Activated naive CD4-positive, alpha-beta T cell treated with anti-CD3 and anti-CD28 coated beads for 36 hours (primary cell): ENCODE data around the gene ZRANB3. TPM values are rescaled to one million over a fixed set of nuclear protein-coding genes. Genes with fewer than 3 reads are reported as not detected.
A peak's percentile ranks its signal among the peaks of the same experiment; 100 is the strongest.
"Not testable (repeated sequence)": the region's sequence is repeated elsewhere in the genome, so short reads cannot be mapped to it uniquely, and the experiment has no call there.

Experiments used
- CTCF ChIA-PET: fragments of 350-600 bp; sonication (Branson Sonifier 250); formaldehyde crosslinking; loops from one replicate; lab custom pipeline; 2021; ENCODE audit warnings: antibody characterized with exemption; lab: Charles Lee
- DNase-seq: peaks from one replicate; pipeline ENCODE4 v3.0.0-alpha.2; 2020
- H3K27ac Mint-ChIP-seq: one replicate; pipeline ENCODE4 v1.8.0; 2021; ENCODE audit warnings: mild to moderate bottlenecking, mixed read lengths
- H3K27me3 Mint-ChIP-seq: one replicate; pipeline ENCODE4 v1.8.0; 2021; ENCODE audit warnings: low read depth, mixed read lengths
- H3K36me3 Mint-ChIP-seq: one replicate; pipeline ENCODE4 v1.8.0; 2021; ENCODE audit warnings: low read depth, mixed read lengths
- H3K4me1 Mint-ChIP-seq: one replicate; pipeline ENCODE4 v1.8.0; 2021; ENCODE audit warnings: low read depth, mixed read lengths
- H3K4me3 Mint-ChIP-seq: one replicate; pipeline ENCODE4 v1.8.0; 2021; ENCODE audit warnings: mild to moderate bottlenecking, moderate library complexity, mixed read lengths
- H3K9me3 Mint-ChIP-seq: one replicate; pipeline ENCODE4 v1.8.0; 2021; ENCODE audit warnings: mixed read lengths
- intact Hi-C: fragments of 100-400 bp; cut with micrococcal nuclease; formaldehyde crosslinking; loops from one replicate; pipeline ENCODE4 v1.15.1; 2023
- total RNA-seq, 2 experiments: library from RNA; stranded (reverse); gene quantifications; one replicate each; pipeline ENCODE4 v1.2.3, GENCODE V29; 2021

Gene ZRANB3
- total RNA-seq, 2 experiments from 2014 or later = 18.5 to 18.9 TPM

- CTCF ChIA-PET = interaction anchor here (0.6 to 1.2 kb wide), 2 partner anchors 78 to 1287 kb away, joined by 3 to 4 read pairs; no protein-coding TSS in a partner anchor
- intact Hi-C loops = loop anchor here (5.0 kb wide), 2 partner anchors 525 to 775 kb away; no protein-coding TSS in a partner anchor
- Mint-ChIP-seq H3K27me3 (no peaks in the 10 kb centered on the region), H3K36me3 (peaks cover under 1% of the 10 kb centered on the region), H3K27ac (no peak overlapping the region), H3K9me3 (no peaks in the 10 kb centered on the region), H3K4me3 (no peak overlapping the region), H3K4me1 (peaks cover 36% of the 10 kb centered on the region)
- DNase-seq = no peak
These were observed 1.6 kb upstream of the ZRANB3 start for GRCh38 chr2:135532581-135532980.

GRCh38 chr2:135531231-135532197 is 496 bp upstream of the ZRANB3 start, which contains the start of gene R3HDM1:
Gene R3HDM1 (plus strand): TSS chr2:135531484. CDS start chr2:135604846, 73,362 bp downstream.
- Mint-ChIP-seq H3K27ac (peak within 1 kb of the TSS; percentile 39), H3K9me3 (no peaks in the 10 kb centered on the region), H3K36me3 (peaks cover 4% of the 10 kb centered on the region), H3K27me3 (no peaks in the 10 kb centered on the region), H3K4me1 (peaks cover 39% of the 10 kb centered on the region), H3K4me3 (no peak within 1 kb of the TSS)
- CTCF ChIA-PET = interaction anchor here (0.6 to 1.2 kb wide), 4 partner anchors 79 to 1286 kb away, joined by 3 to 5 read pairs (median 4); no protein-coding TSS in a partner anchor
- intact Hi-C loops = loop anchor here (1.0 to 5.0 kb wide), 13 partner anchors 59 to 851 kb away; partner anchors contain the start of genes MCM6 and RAB3GAP1
- DNase-seq = peak; percentile 98

- H3K4me3 Mint-ChIP-seq = no peak overlapping the region
- H3K9me3 Mint-ChIP-seq = no peaks in the 10 kb centered on the region
- no peak for DNase-seq
- H3K4me1 Mint-ChIP-seq = peaks cover 32% of the 10 kb centered on the region
- CTCF ChIA-PET = no interaction called here
- H3K27me3 Mint-ChIP-seq = no peaks in the 10 kb centered on the region
- H3K36me3 Mint-ChIP-seq = peaks cover 12% of the 10 kb centered on the region
- no peak overlapping the region for H3K27ac Mint-ChIP-seq
- intact Hi-C loops = no loop called here
These were observed 3.0 kb downstream of the ZRANB3 start for GRCh38 chr2:135528006-135528405.

GRCh38 chr2:135525786-135526185 is 5.2 kb downstream of the ZRANB3 start:
- H3K9me3 Mint-ChIP-seq = no peaks in the 10 kb centered on the region
- H3K4me3 Mint-ChIP-seq = no peak overlapping the region
- H3K4me1 Mint-ChIP-seq = peaks cover 24% of the 10 kb centered on the region
- H3K36me3 Mint-ChIP-seq = peaks cover 23% of the 10 kb centered on the region
- intact Hi-C loops = no loop called here
- CTCF ChIA-PET = no interaction called here
- DNase-seq = no peak
- H3K27me3 Mint-ChIP-seq = no peaks in the 10 kb centered on the region
- no peak overlapping the region for H3K27ac Mint-ChIP-seq

GRCh38 chr2:135512099-135512498 is 18.9 kb downstream of the ZRANB3 start:
- H3K9me3 Mint-ChIP-seq = peaks cover 27% of the 10 kb centered on the region
- H3K27ac Mint-ChIP-seq = no peak overlapping the region
- DNase-seq = no peak
- CTCF ChIA-PET = no interaction called here
- no peak overlapping the region for H3K4me3 Mint-ChIP-seq
- peaks cover 18% of the 10 kb centered on the region for H3K36me3 Mint-ChIP-seq
- no peaks in the 10 kb centered on the region for H3K27me3 Mint-ChIP-seq
- H3K4me1 Mint-ChIP-seq = peaks cover 19% of the 10 kb centered on the region
- intact Hi-C loops = no loop called here

- no peaks in the 10 kb centered on the region for H3K27me3 Mint-ChIP-seq
- H3K4me3 Mint-ChIP-seq = no peak overlapping the region
- no peak overlapping the region for H3K27ac Mint-ChIP-seq
- peaks cover 19% of the 10 kb centered on the region for H3K4me1 Mint-ChIP-seq
- peaks cover 18% of the 10 kb centered on the region for H3K36me3 Mint-ChIP-seq
- CTCF ChIA-PET = interaction anchor here (0.6 kb wide), 1 partner anchor 91 kb away, joined by 4 read pairs; no protein-coding TSS in a partner anchor
- no peak for DNase-seq
- peaks cover 27% of the 10 kb centered on the region for H3K9me3 Mint-ChIP-seq
- intact Hi-C loops = no loop called here
These were observed 20.4 kb downstream of the ZRANB3 start for GRCh38 chr2:135510577-135510976.

GRCh38 chr2:135504811-135505210 is 26.2 kb downstream of the ZRANB3 start:
- peaks cover 30% of the 10 kb centered on the region for H3K36me3 Mint-ChIP-seq
- peaks cover 3% of the 10 kb centered on the region for H3K4me1 Mint-ChIP-seq
- intact Hi-C loops = no loop called here
- CTCF ChIA-PET = interaction anchor here (0.6 kb wide), 1 partner anchor 243 kb away, joined by 3 read pairs; no protein-coding TSS in a partner anchor
- no peak overlapping the region for H3K4me3 Mint-ChIP-seq
- DNase-seq = no peak
- H3K27me3 Mint-ChIP-seq = no peaks in the 10 kb centered on the region
- H3K27ac Mint-ChIP-seq = no peak overlapping the region
- H3K9me3 Mint-ChIP-seq = peaks cover 5% of the 10 kb centered on the region

- not testable (repeated sequence) for H3K27me3 Mint-ChIP-seq
These were observed 32.4 kb downstream of the ZRANB3 start for GRCh38 chr2:135498588-135498987.

GRCh38 chr2:135494917-135495316 is 36.1 kb downstream of the ZRANB3 start:
- H3K27me3 Mint-ChIP-seq = no peaks in the 10 kb centered on the region
- CTCF ChIA-PET = no interaction called here
- no peaks in the 10 kb centered on the region for H3K4me1 Mint-ChIP-seq
- peaks cover 16% of the 10 kb centered on the region for H3K9me3 Mint-ChIP-seq
- no peak for DNase-seq
- no peak overlapping the region for H3K4me3 Mint-ChIP-seq
- H3K27ac Mint-ChIP-seq = no peak overlapping the region
- H3K36me3 Mint-ChIP-seq = peaks cover 36% of the 10 kb centered on the region
- intact Hi-C loops = no loop called here

More at GRCh38 chr2:135498588-135498987, 32.4 kb downstream of the ZRANB3 start:
- intact Hi-C loops, DNase-seq, H3K4me3 Mint-ChIP-seq, H3K4me1 Mint-ChIP-seq, CTCF ChIA-PET, H3K27ac Mint-ChIP-seq: not testable (repeated sequence)
- Mint-ChIP-seq H3K9me3 (peaks cover 21% of the 10 kb centered on the region), H3K36me3 (peaks cover 49% of the 10 kb centered on the region)

- H3K36me3 Mint-ChIP-seq = peaks cover 37% of the 10 kb centered on the region
- no peaks in the 10 kb centered on the region for H3K27me3 Mint-ChIP-seq
- H3K4me1 Mint-ChIP-seq = no peaks in the 10 kb centered on the region
- no peak overlapping the region for H3K4me3 Mint-ChIP-seq
- DNase-seq = no peak
- no peak overlapping the region for H3K27ac Mint-ChIP-seq
- CTCF ChIA-PET = interaction anchor here (0.5 kb wide), 1 partner anchor 218 kb away, joined by 3 read pairs; no protein-coding TSS in a partner anchor
- peaks cover 13% of the 10 kb centered on the region for H3K9me3 Mint-ChIP-seq
- intact Hi-C loops = no loop called here
These were observed 36.5 kb downstream of the ZRANB3 start for GRCh38 chr2:135494503-135494902.

- peaks cover 42% of the 10 kb centered on the region for H3K36me3 Mint-ChIP-seq
- H3K4me3 Mint-ChIP-seq = no peak overlapping the region
- H3K4me1 Mint-ChIP-seq = no peaks in the 10 kb centered on the region
- CTCF ChIA-PET = no interaction called here
- no peak overlapping the region for H3K27ac Mint-ChIP-seq
- no peak for DNase-seq
- H3K27me3 Mint-ChIP-seq = no peaks in the 10 kb centered on the region
- no peaks in the 10 kb centered on the region for H3K9me3 Mint-ChIP-seq
- intact Hi-C loops = no loop called here
These were observed 40.6 kb downstream of the ZRANB3 start for GRCh38 chr2:135490376-135490775.

- Mint-ChIP-seq H3K9me3 (no peaks in the 10 kb centered on the region), H3K27me3 (no peaks in the 10 kb centered on the region), H3K27ac (no peak overlapping the region), H3K36me3 (peaks cover 35% of the 10 kb centered on the region), H3K4me1 (no peaks in the 10 kb centered on the region), H3K4me3 (no peak overlapping the region)
- intact Hi-C loops = no loop called here
- DNase-seq = no peak
- CTCF ChIA-PET = no interaction called here
These were observed 45.6 kb downstream of the ZRANB3 start for GRCh38 chr2:135485441-135485840.
